Tibial artery (tissue), 4 donors: ENCODE measurements around the gene ZNF831.
A peak's percentile ranks its signal among the peaks of the same experiment; 100 is the strongest.

Experiments
- DNase-seq, 2 donors: peaks; one replicate each; pipeline ENCODE4 v3.0.0-alpha.2; 2019
- H3K27ac ChIP-seq, 2 donors: fragments of 200-600 bp; sonication (generic) in 1 of 2; 1 replicate in 1 of 2; 2 replicates in 1 of 2; pipeline ENCODE4 v1.5.1; 2018 to 2019; ENCODE audit warnings: mild to moderate bottlenecking in 1 of 2
- H3K27me3 ChIP-seq, 2 donors: fragments of 200-600 bp; sonication (generic) in 1 of 2; one replicate each; pipeline versions ENCODE4 v1.5.1 to v1.6.0; 2016 to 2019
- H3K36me3 ChIP-seq, 3 donors: fragments of 200-600 bp; sonication (generic) in 2 of 3; one replicate each; pipeline ENCODE4 v1.5.1; 2016 to 2019; ENCODE audit warnings: mild to moderate bottlenecking in 2 of 3
- H3K4me1 ChIP-seq, 4 donors: fragments of 200-600 bp; sonication (generic) in 2 of 4; 1 replicate in 3 of 4; 2 replicates in 1 of 4; pipeline ENCODE4 v1.5.1; 2016 to 2019
- H3K4me3 ChIP-seq, 2 donors: fragments of 200-600 bp; sonication (generic) in 1 of 2; 1 replicate in 1 of 2; 2 replicates in 1 of 2; pipeline ENCODE4 v1.5.1; 2018 to 2019; ENCODE audit warnings: mild to moderate bottlenecking in 2 of 2
- H3K9me3 ChIP-seq, 3 donors: fragments of 200-600 bp; sonication (generic) in 1 of 3; one replicate each; pipeline ENCODE4 v1.5.1; 2016 to 2019
- CTCF ChIP-seq, 2 experiments: fragments of 200-600 bp in 1 of 2; fragments of 450-650 bp in 1 of 2; IDR thresholded peaks; one replicate each; pipeline ENCODE4 v1.5.1; 2017 to 2019; ENCODE audit warnings: antibody characterized with exemption in 2 of 2, mild to moderate bottlenecking in 1 of 2, moderate library complexity in 1 of 2
- intact Hi-C: fragments of 100-400 bp; cut with DNase I; formaldehyde crosslinking; loops from one replicate; pipeline ENCODE4 v1.15.0; 2023; ENCODE audit warnings: low total_unique reads

Gene ZNF831

GRCh38 chr20:59149678-59150504 is 13.7 kb upstream of the ZNF831 start:
- peaks cover 0 to 64% (median 51%) of the 10 kb centered on the region in 4 donors for H3K4me1 ChIP-seq
- intact Hi-C loops = no loop called here
- no peaks in the 10 kb centered on the region for H3K9me3 ChIP-seq
- H3K36me3 ChIP-seq = no peaks in the 10 kb centered on the region
- H3K4me3 ChIP-seq = no peak overlapping the region
- peak overlapping the region in 1 of 2 donors; percentile 26 for H3K27ac ChIP-seq
- DNase-seq = no peak
- no peak for TF ChIP-seq CTCF (IDR thresholded peaks at IDR 0.05)
- no peaks in the 10 kb centered on the region for H3K27me3 ChIP-seq

GRCh38 chr20:59150821-59151251 is 12.8 kb upstream of the ZNF831 start:
- H3K27ac ChIP-seq = no peak overlapping the region
- H3K27me3 ChIP-seq = no peaks in the 10 kb centered on the region
- no peak for DNase-seq
- no peaks in the 10 kb centered on the region for H3K9me3 ChIP-seq
- H3K36me3 ChIP-seq = no peaks in the 10 kb centered on the region
- intact Hi-C loops = no loop called here
- no peak for TF ChIP-seq CTCF (IDR thresholded peaks at IDR 0.05)
- peaks cover 0 to 64% (median 51%) of the 10 kb centered on the region in 4 donors for H3K4me1 ChIP-seq
- no peak overlapping the region for H3K4me3 ChIP-seq

GRCh38 chr20:59151391-59151790 is 12.2 kb upstream of the ZNF831 start:
- peaks cover 0 to 58% (median 45%) of the 10 kb centered on the region in 4 donors for H3K4me1 ChIP-seq
- no peak for TF ChIP-seq CTCF (IDR thresholded peaks at IDR 0.05)
- intact Hi-C loops = no loop called here
- H3K27ac ChIP-seq = no peak overlapping the region
- H3K27me3 ChIP-seq = no peaks in the 10 kb centered on the region
- no peaks in the 10 kb centered on the region for H3K9me3 ChIP-seq
- no peak for DNase-seq
- H3K4me3 ChIP-seq = no peak overlapping the region
- H3K36me3 ChIP-seq = no peaks in the 10 kb centered on the region

GRCh38 chr20:59151820-59152219 is 11.8 kb upstream of the ZNF831 start:
- Histone ChIP-seq H3K4me1 (peaks cover 0 to 54% (median 41%) of the 10 kb centered on the region in 4 donors), H3K9me3 (no peaks in the 10 kb centered on the region)
- intact Hi-C loops = no loop called here

GRCh38 chr20:59152559-59153354 is 10.9 kb upstream of the ZNF831 start:
- peak overlapping the region; percentile 23 to 25 for H3K27ac ChIP-seq
- H3K4me3 ChIP-seq = peak overlapping the region in 1 of 2 donors; percentile 6
- TF ChIP-seq CTCF (IDR thresholded peaks at IDR 0.05) = peak in 1 of 2 experiments; percentile 7
- no peaks in the 10 kb centered on the region for H3K36me3 ChIP-seq
- H3K4me1 ChIP-seq = peaks cover 0 to 47% (median 32%) of the 10 kb centered on the region in 4 donors
- intact Hi-C loops = no loop called here
- DNase-seq = no peak
- no peaks in the 10 kb centered on the region for H3K9me3 ChIP-seq
- H3K27me3 ChIP-seq = no peaks in the 10 kb centered on the region

More at GRCh38 chr20:59151820-59152219, 11.8 kb upstream of the ZNF831 start:
- Histone ChIP-seq H3K4me3 (no peak overlapping the region), H3K27me3 (no peaks in the 10 kb centered on the region), H3K36me3 (no peaks in the 10 kb centered on the region), H3K27ac (no peak overlapping the region)
- no peak for DNase-seq
- TF ChIP-seq CTCF (IDR thresholded peaks at IDR 0.05) = no peak
